K562 (cell line): ENCODE results near the gene CCK. TPM values are rescaled to one million over a fixed set of nuclear protein-coding genes. Genes with fewer than 3 reads are reported as not detected.

Experiments used
- ATAC-seq: fragments of 200-7000 bp; cut with Tn5 transposase; 3 replicates; pipeline ENCODE4 v1.9.1; 2020; ENCODE audit warnings: moderate library complexity
- Bru-seq: library from RNA; stranded (reverse); fragments of 400-500 nt; gene quantifications from one replicate; lab custom pipeline; 2021; lab: Mats Ljungman, UMichigan
- BruChase-seq, 2 experiments: library from RNA; stranded (reverse); fragments of 400-500 nt; gene quantifications; one replicate each; lab custom pipeline; 2021; lab: Mats Ljungman, UMichigan
- BruUV-seq: library from RNA; stranded (reverse); fragments of 400-500 nt; replicated peaks from 2 replicates; lab custom pipeline; 2021; lab: Mats Ljungman, UMichigan
- CTCF ChIA-PET: fragments of 300-600 bp; formaldehyde crosslinking; extraction: SDS; loops from one replicate; lab custom pipeline; 2021; ENCODE audit warnings: low intra/inter-chr PET ratio; lab: Yijun Ruan, JAX
- POLR2A ChIA-PET: fragments of 300-600, 350-650 bp; sonication (Branson Sonifier 250); formaldehyde crosslinking; extraction: SDS; loops from one replicate; lab custom pipeline; 2021; ENCODE audit warnings: antibody characterized with exemption, inconsistent platforms; lab: Yijun Ruan, JAX
- DNase-seq, 4 experiments: peaks; one replicate each; pipeline versions ENCODE4 v3.0.0 to v3.0.0-alpha.2; 2011 to 2018; ENCODE audit warnings: low spot score in 3 of 4, mixed read lengths in 3 of 4; ENCODE audit errors: extremely low read depth in 1 of 4
- FAIRE-seq: peaks from 2 replicates; lab custom pipeline; 2011; peaks lifted over from hg19 to GRCh38; lab: Jason Lieb, UNC
- H2AFZ ChIP-seq: 2 replicates; pipeline ENCODE4 v1.6.0; 2011; ENCODE audit warnings: low read depth, low read length, control low read depth, inconsistent platforms
- H3K27ac ChIP-seq: fragments of 200-600 bp; 3 replicates; pipeline ENCODE4 v1.8.0; 2011; ENCODE audit warnings: low read depth, mild to moderate bottlenecking, control low read depth, inconsistent platforms, low read length, moderate library complexity, mixed read lengths; ENCODE audit errors: extremely low read depth
- H3K27me3 ChIP-seq, 2 experiments: fragments of 300-600 bp in 1 of 2; 2 replicates in 1 of 2; 3 replicates in 1 of 2; pipeline versions ENCODE4 v1.6.0 to v1.8.0; 2011; ENCODE audit warnings: inconsistent platforms in 2 of 2, low read length in 2 of 2, mild to moderate bottlenecking in 1 of 2, mixed read lengths in 1 of 2, moderate library complexity in 1 of 2; ENCODE audit not compliant: control insufficient read depth in 2 of 2, insufficient read depth in 2 of 2
- H3K36me3 ChIP-seq: fragments of 300-600 bp; 3 replicates; pipeline ENCODE4 v1.8.0; 2011; ENCODE audit warnings: mild to moderate bottlenecking, low read length, inconsistent platforms; ENCODE audit not compliant: control insufficient read depth, insufficient read depth
- H3K4me1 ChIP-seq, 2 experiments: fragments of 200-600 bp in 1 of 2; replicated peaks in 1 of 2; 2 replicates in 1 of 2; 3 replicates in 1 of 2; pipeline versions ENCODE4 v1.5.1 to v1.8.0; 2011; ENCODE audit warnings: inconsistent platforms in 2 of 2, low read length in 2 of 2, mild to moderate bottlenecking in 1 of 2, mixed read lengths in 1 of 2, moderate library complexity in 1 of 2; ENCODE audit not compliant: control insufficient read depth in 2 of 2, insufficient read depth in 2 of 2
- H3K4me2 ChIP-seq: 2 replicates; pipeline ENCODE4 v1.6.1; 2011; ENCODE audit warnings: low read length, control low read depth, inconsistent platforms, mixed read lengths; ENCODE audit not compliant: insufficient read depth
- H3K4me3 ChIP-seq: fragments of 200-600 bp; sonication (generic), shearing (Covaris generic); 2 replicates; pipeline ENCODE4 v1.5.1; 2016; ENCODE audit warnings: control low read depth, inconsistent platforms
- H3K79me2 ChIP-seq: fragments of 200-600 bp; 3 replicates; pipeline ENCODE4 v1.8.0; 2011; ENCODE audit warnings: low read length, inconsistent platforms; ENCODE audit not compliant: control insufficient read depth, insufficient read depth
- H3K9ac ChIP-seq, 2 experiments: 2 replicates each; pipeline versions ENCODE4 v1.6.0 to v1.6.1; 2011; ENCODE audit warnings: low read depth in 2 of 2, low read length in 2 of 2, control low read depth in 1 of 2, inconsistent platforms in 1 of 2, mild to moderate bottlenecking in 1 of 2, mixed read lengths in 1 of 2; ENCODE audit not compliant: insufficient read depth in 1 of 2
- H3K9me1 ChIP-seq: one replicate; pipeline ENCODE4 v1.6.0; 2011; ENCODE audit warnings: inconsistent platforms, mild to moderate bottlenecking, low read length, moderate library complexity; ENCODE audit not compliant: control insufficient read depth, insufficient read depth
- H3K9me3 ChIP-seq: replicated peaks from 2 replicates; pipeline ENCODE4 v1.5.1; 2011; ENCODE audit warnings: low read depth, low read length, inconsistent platforms; ENCODE audit not compliant: control insufficient read depth, insufficient read depth
- H4K20me1 ChIP-seq: replicated peaks from 2 replicates; pipeline ENCODE4 v1.6.1; 2011; ENCODE audit warnings: low read length, inconsistent platforms, mixed read lengths; ENCODE audit not compliant: control insufficient read depth, insufficient read depth
- E2F3 ChIP-seq: fragments of 250-450 bp; sonication (Bioruptor Pico); IDR thresholded peaks from 2 replicates; pipeline ENCODE4 v1.4.0; 2020; ENCODE audit warnings: mild to moderate bottlenecking
- E2F5 ChIP-seq: sonication (generic); formaldehyde crosslinking; IDR thresholded peaks from 2 replicates; pipeline ENCODE4 v1.8.0; 2022; ENCODE audit warnings: mild to moderate bottlenecking, missing genetic modification reagents
- ERF ChIP-seq: fragments of 450-650 bp; formaldehyde crosslinking; IDR thresholded peaks from 2 replicates; pipeline ENCODE4 v1.4.0; 2020; ENCODE audit warnings: mild to moderate bottlenecking, mixed read lengths
- FOSL1 ChIP-seq: fragments of 200-800 bp; sonication (Bioruptor generic); conservative IDR thresholded peaks from 2 replicates; pipeline ENCODE4 v1.6.1; 2016; ENCODE audit warnings: missing genetic modification characterization, missing compliant biosample characterization
- HNRNPUL1 ChIP-seq: fragments of 200-400 bp; formaldehyde crosslinking; IDR thresholded peaks from 2 replicates; pipeline ENCODE4 v1.6.1; 2017; ENCODE audit warnings: low read length
- LCOR ChIP-seq: sonication (generic); formaldehyde crosslinking; IDR thresholded peaks from 2 replicates; pipeline ENCODE4 v1.8.0; 2022; ENCODE audit warnings: mild to moderate bottlenecking, missing genetic modification reagents
- MITF ChIP-seq: IDR thresholded peaks from 2 replicates; pipeline ENCODE4 v1.6.1; 2014; ENCODE audit warnings: antibody characterized with exemption
- RBM14 ChIP-seq: fragments of 200-400 bp; formaldehyde crosslinking; IDR thresholded peaks from 2 replicates; pipeline ENCODE4 v1.6.1; 2018; ENCODE audit warnings: low read depth, mild to moderate bottlenecking, low read length, moderate library complexity, borderline replicate concordance; ENCODE audit not compliant: insufficient read depth
- STAT5A ChIP-seq: IDR thresholded peaks from 2 replicates; pipeline ENCODE4 v1.6.1; 2012; ENCODE audit warnings: low read length, inconsistent platforms, borderline replicate concordance
- SUPT5H ChIP-seq: fragments of 450-650 bp; IDR thresholded peaks from 2 replicates; pipeline ENCODE4 v1.6.1; 2016
- TAF7 ChIP-seq: fragments of 450-650 bp; IDR thresholded peaks from 2 replicates; pipeline ENCODE4 v1.6.1; 2016; ENCODE audit warnings: missing genetic modification characterization, missing compliant biosample characterization
- TBL1XR1 ChIP-seq, 2 experiments: IDR thresholded peaks; 2 replicates each; pipeline ENCODE4 v1.6.1; 2012; ENCODE audit warnings: improper control_type of control experiment in 2 of 2, low read length in 2 of 2, mild to moderate bottlenecking in 1 of 2
- ZNF57 ChIP-seq: fragments of 450-650 bp; formaldehyde crosslinking; IDR thresholded peaks from 2 replicates; pipeline ENCODE4 v1.4.0; 2020; ENCODE audit warnings: mild to moderate bottlenecking, moderate library complexity
- ZNF668 ChIP-seq: fragments of 250-450 bp; sonication (Bioruptor Pico); IDR thresholded peaks from 2 replicates; pipeline ENCODE4 v1.8.0; 2022; ENCODE audit warnings: mild to moderate bottlenecking, inconsistent platforms
- ZNF766 ChIP-seq: fragments of 200-800 bp; sonication (Bioruptor generic); conservative IDR thresholded peaks from 2 replicates; pipeline ENCODE4 v1.6.1; 2016; ENCODE audit warnings: missing genetic modification characterization, missing compliant biosample characterization
- ZNF77 ChIP-seq: fragments of 250-450 bp; sonication (Bioruptor Pico); IDR thresholded peaks from 2 replicates; pipeline ENCODE4 v1.5.0; 2020
- WGBS: fragments of 100-300 bp; shearing (Covaris generic); methylation state at CpG from one replicate; pipeline ENCODE4 v1.1.6; 2016; ENCODE audit warnings: low coverage, mixed read lengths; ENCODE audit not compliant: insufficient coverage; ENCODE audit errors: missing lambda C conversion rate; 5-methylcytosine and 5-hydroxymethylcytosine counted together
- in situ Hi-C: fragments of 300-500 bp; cut with MboI; formaldehyde crosslinking; loops from 4 replicates; pipeline ENCODE4 v1.15.0; 2018; ENCODE audit warnings: inconsistent platforms, mixed read lengths
- intact Hi-C: fragments of 100-400 bp; cut with micrococcal nuclease; formaldehyde crosslinking; loops from 2 replicates; pipeline ENCODE4 v1.14.2; 2022
- long read RNA-seq, 3 experiments: library from polyadenylated mRNA in 2 of 3; library from RNA in 1 of 3; unstranded in 2 of 3; stranded (forward) in 1 of 3; transcript quantifications; one replicate each; pipeline ENCODE4 v2.0.0, GENCODE V29; 2019 to 2022
- polyA minus RNA-seq, 3 experiments: library from RNA; depleted of rRNA, polyadenylated mRNA; stranded (reverse); fragments of >200 nt; gene quantifications; 2 replicates each; pipeline ENCODE4 v1.2.3, GENCODE V29; 2011
- polyA plus RNA-seq, 8 experiments: library from polyadenylated mRNA; depleted of rRNA in 4 of 8; stranded (reverse) in 5 of 8; unstranded in 3 of 8; fragments of >200 nt; fragmentation: Nextera tagmentation in 2 of 8; fragmentation: Illumina TruSeq in 1 of 8; extraction: Ambion mirVana in 2 of 8; extraction: Trizol in 1 of 8; gene quantifications; 2 replicates each; pipeline versions ENCODE4 v1.2.1 to v1.2.3, GENCODE V29; 2011 to 2014; ENCODE audit warnings: inconsistent platforms in 1 of 8, missing spikeins in 1 of 8
- total RNA-seq, 7 experiments: library from RNA; depleted of rRNA in 6 of 7; stranded (reverse); fragments of >200 nt in 6 of 7; fragmentation: Illumina TruSeq in 2 of 7; extraction: Trizol in 2 of 7; gene quantifications; 2 replicates each; pipeline versions ENCODE4 v1.2.1 to v1.2.3, GENCODE V29; 2011 to 2021; ENCODE audit warnings: low replicate concordance in 1 of 7

Gene CCK
- not detected in 2 replicates for total RNA-seq (2011; cell fraction: chromatin; rRNA removed; ENCODE audit: low replicate concordance)
- total RNA-seq (2011; cell fraction: nucleolus; rRNA removed): not detected in 2 replicates
- total RNA-seq (2011; cell fraction: nucleoplasm; rRNA removed): not detected in 2 replicates
- 0.29 TPM in 1 of 2 replicates, not detected in the other for total RNA-seq (2014; rRNA removed)
- total RNA-seq (2014; rRNA removed; fragmentation: Illumina TruSeq; extraction: Trizol): not detected in 2 replicates
- total RNA-seq (2015; rRNA removed; fragmentation: Illumina TruSeq; extraction: Trizol): not detected in 2 replicates
- total RNA-seq (2021): not detected in 2 replicates
- not detected in 2 replicates for polyA plus RNA-seq (2011; rRNA removed)
- polyA plus RNA-seq (2011; cell fraction: cytosol; rRNA removed): 0.09 TPM in 1 of 2 replicates, not detected in the other
- polyA plus RNA-seq (2011; cell fraction: nucleus; rRNA removed): not detected in 2 replicates
- polyA plus RNA-seq (2012): 0.12 TPM in 1 of 2 replicates, not detected in the other
- not detected in 2 replicates for polyA plus RNA-seq (2014; fragmentation: Illumina TruSeq; extraction: Trizol)
- polyA plus RNA-seq (2014; fragmentation: Nextera tagmentation; extraction: Ambion mirVana): not detected
- not detected in 2 replicates for polyA plus RNA-seq (2014; rRNA removed)
- not detected in 2 replicates for polyA minus RNA-seq (2011; rRNA and poly(A)+ RNA removed)
- polyA minus RNA-seq (2011; cell fraction: cytosol; rRNA and poly(A)+ RNA removed): not detected in 2 replicates
- polyA minus RNA-seq (2011; cell fraction: nucleus; rRNA and poly(A)+ RNA removed): not detected in 2 replicates
- Bru-seq, nascent RNA: not detected
- not detected for BruChase-seq, experiment 1, labeled RNA remaining after a 2-hour chase
- BruChase-seq, experiment 2, labeled RNA remaining after a 6-hour chase: not detected
- long read RNA-seq, experiment 1: 0 reads
- long read RNA-seq, experiment 2: 0 reads
- long read RNA-seq, experiment 3: 0 reads

- Histone ChIP-seq H3K27ac (no peak within 1 kb of the TSS), H3K9me3 (no peaks in the 10 kb centered on the region), H3K4me2 (no peak within 1 kb of the TSS), H3K27me3 (peaks cover 53 to 61% of the 10 kb centered on the region in 2 experiments), H3K79me2 (no peaks in the 10 kb centered on the region), H3K9ac (no peak within 1 kb of the TSS), H4K20me1 (peaks cover 6% of the 10 kb centered on the region; the same call in 1 of the 2 replicates), H3K9me1 (no peaks in the 10 kb centered on the region), H3K4me3 (no peak within 1 kb of the TSS), H3K36me3 (no peaks in the 10 kb centered on the region), H3K4me1 (peaks cover 0 to 17% of the 10 kb centered on the region in 2 experiments; a peak in 1 of 5 replicates), H2AFZ (no peak within 1 kb of the TSS)
- 3% methylated on average over 13 of the region's 16 CpGs for WGBS
- ChIA-PET POLR2A (no interaction called here), CTCF (no interaction called here)
- in situ Hi-C loops (no loop called here), intact Hi-C loops (no loop called here)
- DNase-seq (no peak), FAIRE-seq (no peak), ATAC-seq (no peak)
- no peak for TF ChIP-seq TAF7
- no peak for TF ChIP-seq RBM14
- TF ChIP-seq ZNF77 (CRISPR knock-in tag): no peak
- no peak for TF ChIP-seq HNRNPUL1
- TF ChIP-seq ZNF668: no peak
- TF ChIP-seq E2F3 (CRISPR knock-in tag): no peak
- TF ChIP-seq MITF: no peak
- TF ChIP-seq STAT5A: no peak
- no peak for TF ChIP-seq E2F5 (CRISPR knock-in tag)
- TF ChIP-seq ZNF766 (CRISPR knock-in tag): no peak
- TF ChIP-seq FOSL1 (tag): no peak
- no peak for TF ChIP-seq ERF (CRISPR knock-in tag)
- no peak for TF ChIP-seq LCOR (CRISPR knock-in tag)
- TF ChIP-seq TBL1XR1 (IDR thresholded peaks at IDR 0.05; ENCODE audit: low read length in 2 of 2): no peak
- no peak for TF ChIP-seq ZNF57 (CRISPR knock-in tag)
- TF ChIP-seq SUPT5H: no peak
- no TSS peak for BruUV-seq
Observed at GRCh38 chr3:42266085-42266484, at the start of gene CCK. Gene CCK (minus strand): TSS chr3:42266185. CDS start chr3:42263630, 2,555 bp downstream.
